HL-60 (cell line): ENCODE measurements around the gene AP3D1.
A peak's percentile ranks its signal among the peaks of the same experiment; 100 is the strongest.
"Not testable (repeated sequence)": the region's sequence is repeated elsewhere in the genome, so short reads cannot be mapped to it uniquely, and the experiment has no call there.

ENCODE experiments used
- DNase-seq, 2 experiments: peaks; one replicate each; pipeline ENCODE4 v3.0.0-alpha.2; 2010 to 2020; ENCODE audit warnings: low read depth in 1 of 2, low spot score in 1 of 2
- H3K27ac ChIP-seq: fragments of 250-450 bp; sonication (Bioruptor Pico); replicated peaks from 2 replicates; pipeline ENCODE4 v1.5.1; 2020; ENCODE audit warnings: mild to moderate bottlenecking, moderate library complexity
- H3K27me3 ChIP-seq: fragments of 250-450 bp; sonication (Bioruptor Pico); 2 replicates; pipeline ENCODE4 v1.5.1; 2021; ENCODE audit warnings: mild to moderate bottlenecking, moderate library complexity; ENCODE audit not compliant: insufficient read depth, poor library complexity, severe bottlenecking
- H3K4me3 ChIP-seq: replicated peaks from 2 replicates; pipeline ENCODE4 v1.5.1; 2011; ENCODE audit warnings: mild to moderate bottlenecking, control low read depth, low read length; ENCODE audit not compliant: insufficient read depth
- CTCF ChIP-seq: IDR thresholded peaks from one replicate; pipeline ENCODE4 v1.5.1; 2011; ENCODE audit warnings: low read length, control low read depth, inconsistent platforms; ENCODE audit not compliant: insufficient read depth
- GABPA ChIP-seq: IDR thresholded peaks from 2 replicates; pipeline ENCODE4 v1.6.1; 2012; ENCODE audit warnings: low read depth
- POLR2AphosphoS5 ChIP-seq: IDR thresholded peaks from 2 replicates; pipeline ENCODE4 v1.6.1; 2012; ENCODE audit warnings: low read depth
- REST ChIP-seq: IDR thresholded peaks from 2 replicates; pipeline ENCODE4 v1.6.1; 2012; ENCODE audit warnings: low read depth; ENCODE audit not compliant: insufficient replicate concordance
- SPI1 ChIP-seq: IDR thresholded peaks from 2 replicates; pipeline ENCODE4 v1.6.1; 2012; ENCODE audit warnings: low read depth, mild to moderate bottlenecking, borderline replicate concordance

Gene AP3D1

GRCh38 chr19:2097203-2097885 is 54.0 kb downstream of the AP3D1 start:
- DNase-seq, result no peak
- TF ChIP-seq CTCF (no peak), POLR2AphosphoS5 (no peak), REST (no peak), GABPA (no peak), SPI1 (no peak)
- H3K4me3 ChIP-seq, result peak overlapping the region; percentile 43
- H3K27me3 ChIP-seq, result no peaks in the 10 kb centered on the region
- no peak overlapping the region for H3K27ac ChIP-seq

DNA sequence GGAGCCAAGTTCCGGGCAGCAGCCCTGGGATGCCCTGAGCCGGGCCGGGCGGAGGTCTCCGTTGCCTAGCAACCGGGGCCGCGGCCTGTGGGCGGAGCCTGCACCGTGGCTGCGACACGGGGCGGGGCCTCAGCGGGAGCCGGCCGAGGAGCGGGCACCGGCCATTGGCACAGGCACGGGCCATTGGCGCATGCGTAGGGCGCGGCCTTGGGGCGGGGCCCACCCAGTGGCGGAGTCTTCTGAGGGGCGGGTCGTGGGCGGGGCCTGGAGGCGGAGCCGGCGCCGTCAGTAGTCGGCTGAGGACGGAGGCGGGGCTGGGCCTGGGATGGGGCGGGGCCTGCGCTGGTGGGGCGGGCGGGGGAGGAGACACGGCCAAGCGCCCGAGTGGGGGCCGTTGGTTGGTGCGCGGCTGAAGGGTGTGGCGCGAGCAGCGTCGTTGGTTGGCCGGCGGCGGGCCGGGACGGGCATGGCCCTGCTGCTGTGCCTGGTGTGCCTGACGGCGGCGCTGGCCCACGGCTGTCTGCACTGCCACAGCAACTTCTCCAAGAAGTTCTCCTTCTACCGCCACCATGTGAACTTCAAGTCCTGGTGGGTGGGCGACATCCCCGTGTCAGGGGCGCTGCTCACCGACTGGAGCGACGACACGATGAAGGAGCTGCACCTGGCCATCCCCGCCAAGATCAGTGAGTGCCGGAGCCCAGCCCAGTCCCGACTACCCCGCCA is 54.7 kb downstream of the AP3D1 start, which contains the start of gene IZUMO4:
IZUMO4 (plus strand) TSS at position 436 of the 723 bp plus-strand sequence; CDS start at position 467, 31 bp downstream.
- peak; percentile 93 to 96 for DNase-seq
- no peaks in the 10 kb centered on the region for H3K27me3 ChIP-seq
- peak within 1 kb of the TSS; percentile 83 for H3K4me3 ChIP-seq
- TF ChIP-seq SPI1 (no peak), GABPA (no peak), REST (no peak), POLR2AphosphoS5 (no peak), CTCF (peak; percentile 49)
- peak within 1 kb of the TSS; percentile 92 for H3K27ac ChIP-seq

DNA sequence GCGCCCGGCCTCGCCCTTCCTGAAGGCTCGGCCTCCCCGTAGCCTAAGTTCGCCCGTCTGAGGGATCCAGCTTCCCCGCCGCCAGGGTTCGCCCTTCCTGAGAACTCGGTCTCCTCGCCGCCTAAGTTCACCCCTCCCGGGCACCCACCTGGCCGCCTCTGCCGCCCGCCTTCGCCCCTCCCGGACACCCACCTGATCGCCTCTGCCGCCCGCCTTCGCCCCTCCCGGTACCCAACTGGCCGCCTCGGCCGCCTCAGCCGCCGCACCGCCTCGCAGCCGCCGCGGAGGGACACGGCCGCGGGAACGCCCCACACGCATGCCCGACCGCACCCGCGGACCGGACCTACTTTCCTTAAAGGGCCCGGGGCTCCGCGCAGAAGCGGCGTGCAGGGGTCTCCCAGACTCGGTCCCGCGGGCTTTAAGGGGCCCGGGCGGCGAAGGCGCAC is 55.3 kb downstream of the AP3D1 start, which contains the start of gene MOB3A:
MOB3A (minus strand) TSS at position 293 of the 446 bp plus-strand sequence. CDS start 17,766 bp downstream, outside the sequence.
- Histone ChIP-seq H3K27ac (peak within 1 kb of the TSS; percentile 92), H3K27me3 (no peaks in the 10 kb centered on the region), H3K4me3 (peak within 1 kb of the TSS; percentile 83)
- peak; percentile 87 to 94 for DNase-seq
- peak; percentile 71; the same call in 1 of the 2 replicates for TF ChIP-seq POLR2AphosphoS5
- TF ChIP-seq CTCF, result no peak

- H3K4me3 ChIP-seq, result not testable (repeated sequence)
- peak in 1 of 2 experiments; percentile 57 for DNase-seq
- peak overlapping the region; percentile 100 for H3K27ac ChIP-seq
Observed at GRCh38 chr19:2091926-2092525, 59.3 kb downstream of the AP3D1 start.

More at GRCh38 chr19:2091926-2092525, 59.3 kb downstream of the AP3D1 start:
- H3K27me3 ChIP-seq, result not testable (repeated sequence)
